WTC11 (cell line): ENCODE measurements around the gene HDDC3. TPM values are rescaled to one million over a fixed set of nuclear protein-coding genes. Genes with fewer than 3 reads are reported as not detected.

ENCODE experiments used
- ELF4 ChIP-seq: sonication (generic); formaldehyde crosslinking; IDR thresholded peaks from 2 replicates; pipeline ENCODE4 v1.8.1; 2022; ENCODE audit warnings: low read depth, mild to moderate bottlenecking, moderate library complexity, missing genetic modification reagents
- ETV6 ChIP-seq: sonication (generic); formaldehyde crosslinking; IDR thresholded peaks from 2 replicates; pipeline ENCODE4 v1.8.1; 2022; ENCODE audit warnings: mild to moderate bottlenecking, missing genetic modification reagents
- GABPB1 ChIP-seq: sonication (generic); formaldehyde crosslinking; IDR thresholded peaks from 2 replicates; pipeline ENCODE4 v1.8.1; 2023; ENCODE audit warnings: mild to moderate bottlenecking, missing genetic modification reagents
- JAZF1 ChIP-seq: fragments of 250-450 bp; sonication (Bioruptor Pico); IDR thresholded peaks from 2 replicates; pipeline ENCODE4 v1.9.0; 2021; ENCODE audit warnings: moderate library complexity, mild to moderate bottlenecking, inconsistent platforms
- JUN ChIP-seq: sonication (generic); formaldehyde crosslinking; IDR thresholded peaks from 2 replicates; pipeline ENCODE4 v1.8.0; 2023; ENCODE audit warnings: mild to moderate bottlenecking, missing genetic modification reagents
- KAT7 ChIP-seq: sonication (generic); formaldehyde crosslinking; IDR thresholded peaks from 2 replicates; pipeline ENCODE4 v1.8.1; 2023; ENCODE audit warnings: missing genetic modification reagents, mild to moderate bottlenecking, borderline replicate concordance
- NFE2L1 ChIP-seq: sonication (generic); formaldehyde crosslinking; IDR thresholded peaks from 2 replicates; pipeline ENCODE4 v1.8.1; 2023; ENCODE audit warnings: missing genetic modification reagents
- RELA ChIP-seq: sonication (generic); formaldehyde crosslinking; IDR thresholded peaks from 2 replicates; pipeline ENCODE4 v1.8.1; 2022; ENCODE audit warnings: missing genetic modification reagents, mild to moderate bottlenecking, borderline replicate concordance
- TEAD1 ChIP-seq: sonication (generic); formaldehyde crosslinking; IDR thresholded peaks from 2 replicates; pipeline ENCODE4 v1.8.0; 2022; ENCODE audit warnings: mild to moderate bottlenecking, missing genetic modification reagents
- ZBTB21 ChIP-seq: sonication (generic); formaldehyde crosslinking; IDR thresholded peaks from 2 replicates; pipeline ENCODE4 v1.8.1; 2023; ENCODE audit warnings: mild to moderate bottlenecking, missing genetic modification reagents, borderline replicate concordance
- ZNF121 ChIP-seq: sonication (generic); formaldehyde crosslinking; IDR thresholded peaks from 2 replicates; pipeline ENCODE4 v1.8.0; 2023; ENCODE audit warnings: missing genetic modification reagents
- ZNF317 ChIP-seq: sonication (generic); formaldehyde crosslinking; IDR thresholded peaks from 2 replicates; pipeline ENCODE4 v1.8.1; 2023; ENCODE audit warnings: low read depth, mild to moderate bottlenecking, moderate library complexity, missing genetic modification reagents, borderline replicate concordance
- total RNA-seq: library from RNA; stranded (reverse); gene quantifications from 3 replicates; pipeline ENCODE4 v1.2.3, GENCODE V29; 2021
- TF ChIP-seq, protein P1 (sequence below): sonication (generic); formaldehyde crosslinking; IDR thresholded peaks from 2 replicates; pipeline ENCODE4 v1.8.0; 2023; ENCODE audit warnings: mild to moderate bottlenecking, missing genetic modification reagents
- TF ChIP-seq, protein P2 (sequence below): sonication (generic); formaldehyde crosslinking; IDR thresholded peaks from 2 replicates; pipeline ENCODE4 v1.8.1; 2022; ENCODE audit warnings: low read depth, missing genetic modification reagents, borderline replicate concordance
- TF ChIP-seq, protein P3 (sequence below): sonication (generic); formaldehyde crosslinking; IDR thresholded peaks from 2 replicates; pipeline ENCODE4 v1.8.0; 2022; ENCODE audit warnings: mild to moderate bottlenecking, missing genetic modification reagents
- TF ChIP-seq, protein P4 (sequence below): fragments of 250-450 bp; sonication (Bioruptor Pico); IDR thresholded peaks from 2 replicates; pipeline ENCODE4 v1.9.0; 2021; ENCODE audit warnings: mild to moderate bottlenecking, borderline replicate concordance
- TF ChIP-seq, protein P5 (sequence below): sonication (generic); formaldehyde crosslinking; IDR thresholded peaks from 2 replicates; pipeline ENCODE4 v1.8.1; 2022; ENCODE audit warnings: missing genetic modification reagents, borderline replicate concordance
- TF ChIP-seq, protein P6 (sequence below): fragments of 250-450 bp; sonication (Bioruptor Pico); IDR thresholded peaks from 2 replicates; pipeline ENCODE4 v1.8.0; 2021; ENCODE audit warnings: mild to moderate bottlenecking
- TF ChIP-seq, protein P7 (sequence below): sonication (generic); formaldehyde crosslinking; IDR thresholded peaks from 2 replicates; pipeline ENCODE4 v1.8.1; 2023; ENCODE audit warnings: mild to moderate bottlenecking, missing genetic modification reagents, moderate library complexity

The HDDC3 gene
- total RNA-seq, 1 experiment from 2014 or later: 16.4 TPM

DNA sequence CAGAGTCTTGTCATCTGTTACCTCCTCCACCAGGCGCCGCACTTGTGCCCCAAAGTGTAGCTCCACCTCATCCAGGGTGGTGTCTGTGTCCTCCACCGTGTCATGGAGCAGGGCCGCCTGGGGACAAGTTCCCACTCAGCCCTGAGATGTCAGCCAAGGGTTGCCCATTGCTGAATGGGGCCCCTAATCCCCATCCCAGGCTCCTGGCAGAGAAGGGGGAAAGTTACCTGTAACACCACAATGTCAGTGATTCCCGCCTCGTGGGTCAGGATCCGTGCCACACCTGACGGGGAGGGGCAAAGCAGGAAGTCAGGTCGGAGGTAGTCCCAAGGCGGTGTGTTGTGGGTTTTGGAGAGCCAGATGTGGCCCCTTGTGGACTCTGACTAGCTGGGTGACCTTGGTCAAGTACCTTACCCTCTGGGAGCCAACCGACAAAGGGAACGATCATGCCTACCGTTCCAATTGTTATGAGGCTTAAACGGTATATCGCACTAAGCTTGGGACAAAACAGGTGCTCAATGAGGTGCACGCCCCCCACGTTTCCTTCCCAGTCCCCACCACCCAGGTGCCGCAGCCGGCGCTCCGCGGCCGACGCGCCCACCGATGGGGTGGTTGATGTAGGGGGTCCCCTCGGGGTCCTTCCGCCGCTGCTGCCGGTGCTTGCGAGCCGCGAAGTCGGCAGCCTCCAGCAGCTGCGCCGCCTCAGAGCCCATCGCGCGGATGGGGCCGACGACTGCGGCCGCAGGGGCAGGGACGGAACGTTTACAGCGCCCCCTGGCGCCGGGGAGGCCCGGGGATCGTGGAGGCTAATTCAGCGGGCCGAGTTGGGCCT lies at the start of gene HDDC3 (continued):
- TF ChIP-seq, protein P1, sequence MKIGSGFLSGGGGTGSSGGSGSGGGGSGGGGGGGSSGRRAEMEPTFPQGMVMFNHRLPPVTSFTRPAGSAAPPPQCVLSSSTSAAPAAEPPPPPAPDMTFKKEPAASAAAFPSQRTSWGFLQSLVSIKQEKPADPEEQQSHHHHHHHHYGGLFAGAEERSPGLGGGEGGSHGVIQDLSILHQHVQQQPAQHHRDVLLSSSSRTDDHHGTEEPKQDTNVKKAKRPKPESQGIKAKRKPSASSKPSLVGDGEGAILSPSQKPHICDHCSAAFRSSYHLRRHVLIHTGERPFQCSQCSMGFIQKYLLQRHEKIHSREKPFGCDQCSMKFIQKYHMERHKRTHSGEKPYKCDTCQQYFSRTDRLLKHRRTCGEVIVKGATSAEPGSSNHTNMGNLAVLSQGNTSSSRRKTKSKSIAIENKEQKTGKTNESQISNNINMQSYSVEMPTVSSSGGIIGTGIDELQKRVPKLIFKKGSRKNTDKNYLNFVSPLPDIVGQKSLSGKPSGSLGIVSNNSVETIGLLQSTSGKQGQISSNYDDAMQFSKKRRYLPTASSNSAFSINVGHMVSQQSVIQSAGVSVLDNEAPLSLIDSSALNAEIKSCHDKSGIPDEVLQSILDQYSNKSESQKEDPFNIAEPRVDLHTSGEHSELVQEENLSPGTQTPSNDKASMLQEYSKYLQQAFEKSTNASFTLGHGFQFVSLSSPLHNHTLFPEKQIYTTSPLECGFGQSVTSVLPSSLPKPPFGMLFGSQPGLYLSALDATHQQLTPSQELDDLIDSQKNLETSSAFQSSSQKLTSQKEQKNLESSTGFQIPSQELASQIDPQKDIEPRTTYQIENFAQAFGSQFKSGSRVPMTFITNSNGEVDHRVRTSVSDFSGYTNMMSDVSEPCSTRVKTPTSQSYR: 0 out of 2 replicates have a peak, but pooled peaks have one; percentile 50
- peak; percentile 71; the same call in 1 of the 2 replicates for TF ChIP-seq KAT7 (CRISPR knock-in tag)
- no peak for TF ChIP-seq ZBTB21
- TF ChIP-seq JAZF1: no peak
- TF ChIP-seq RELA (CRISPR knock-in tag): peak; percentile 47; the same call in 1 of the 2 replicates
- TF ChIP-seq JUN (CRISPR knock-in tag): no peak
- TF ChIP-seq, protein P2, sequence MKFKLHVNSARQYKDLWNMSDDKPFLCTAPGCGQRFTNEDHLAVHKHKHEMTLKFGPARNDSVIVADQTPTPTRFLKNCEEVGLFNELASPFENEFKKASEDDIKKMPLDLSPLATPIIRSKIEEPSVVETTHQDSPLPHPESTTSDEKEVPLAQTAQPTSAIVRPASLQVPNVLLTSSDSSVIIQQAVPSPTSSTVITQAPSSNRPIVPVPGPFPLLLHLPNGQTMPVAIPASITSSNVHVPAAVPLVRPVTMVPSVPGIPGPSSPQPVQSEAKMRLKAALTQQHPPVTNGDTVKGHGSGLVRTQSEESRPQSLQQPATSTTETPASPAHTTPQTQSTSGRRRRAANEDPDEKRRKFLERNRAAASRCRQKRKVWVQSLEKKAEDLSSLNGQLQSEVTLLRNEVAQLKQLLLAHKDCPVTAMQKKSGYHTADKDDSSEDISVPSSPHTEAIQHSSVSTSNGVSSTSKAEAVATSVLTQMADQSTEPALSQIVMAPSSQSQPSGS (CRISPR knock-in tag): 0 out of 2 replicates have a peak, but pooled peaks have one; percentile 18
- TF ChIP-seq, protein P3, sequence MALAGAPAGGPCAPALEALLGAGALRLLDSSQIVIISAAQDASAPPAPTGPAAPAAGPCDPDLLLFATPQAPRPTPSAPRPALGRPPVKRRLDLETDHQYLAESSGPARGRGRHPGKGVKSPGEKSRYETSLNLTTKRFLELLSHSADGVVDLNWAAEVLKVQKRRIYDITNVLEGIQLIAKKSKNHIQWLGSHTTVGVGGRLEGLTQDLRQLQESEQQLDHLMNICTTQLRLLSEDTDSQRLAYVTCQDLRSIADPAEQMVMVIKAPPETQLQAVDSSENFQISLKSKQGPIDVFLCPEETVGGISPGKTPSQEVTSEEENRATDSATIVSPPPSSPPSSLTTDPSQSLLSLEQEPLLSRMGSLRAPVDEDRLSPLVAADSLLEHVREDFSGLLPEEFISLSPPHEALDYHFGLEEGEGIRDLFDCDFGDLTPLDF (CRISPR knock-in tag): no peak
- no peak for TF ChIP-seq NFE2L1 (CRISPR knock-in tag)
- peak; percentile 50; the same call in 1 of the 2 replicates for TF ChIP-seq ETV6 (CRISPR knock-in tag)
- peak; percentile 65 for TF ChIP-seq TEAD1
- TF ChIP-seq, protein P4, sequence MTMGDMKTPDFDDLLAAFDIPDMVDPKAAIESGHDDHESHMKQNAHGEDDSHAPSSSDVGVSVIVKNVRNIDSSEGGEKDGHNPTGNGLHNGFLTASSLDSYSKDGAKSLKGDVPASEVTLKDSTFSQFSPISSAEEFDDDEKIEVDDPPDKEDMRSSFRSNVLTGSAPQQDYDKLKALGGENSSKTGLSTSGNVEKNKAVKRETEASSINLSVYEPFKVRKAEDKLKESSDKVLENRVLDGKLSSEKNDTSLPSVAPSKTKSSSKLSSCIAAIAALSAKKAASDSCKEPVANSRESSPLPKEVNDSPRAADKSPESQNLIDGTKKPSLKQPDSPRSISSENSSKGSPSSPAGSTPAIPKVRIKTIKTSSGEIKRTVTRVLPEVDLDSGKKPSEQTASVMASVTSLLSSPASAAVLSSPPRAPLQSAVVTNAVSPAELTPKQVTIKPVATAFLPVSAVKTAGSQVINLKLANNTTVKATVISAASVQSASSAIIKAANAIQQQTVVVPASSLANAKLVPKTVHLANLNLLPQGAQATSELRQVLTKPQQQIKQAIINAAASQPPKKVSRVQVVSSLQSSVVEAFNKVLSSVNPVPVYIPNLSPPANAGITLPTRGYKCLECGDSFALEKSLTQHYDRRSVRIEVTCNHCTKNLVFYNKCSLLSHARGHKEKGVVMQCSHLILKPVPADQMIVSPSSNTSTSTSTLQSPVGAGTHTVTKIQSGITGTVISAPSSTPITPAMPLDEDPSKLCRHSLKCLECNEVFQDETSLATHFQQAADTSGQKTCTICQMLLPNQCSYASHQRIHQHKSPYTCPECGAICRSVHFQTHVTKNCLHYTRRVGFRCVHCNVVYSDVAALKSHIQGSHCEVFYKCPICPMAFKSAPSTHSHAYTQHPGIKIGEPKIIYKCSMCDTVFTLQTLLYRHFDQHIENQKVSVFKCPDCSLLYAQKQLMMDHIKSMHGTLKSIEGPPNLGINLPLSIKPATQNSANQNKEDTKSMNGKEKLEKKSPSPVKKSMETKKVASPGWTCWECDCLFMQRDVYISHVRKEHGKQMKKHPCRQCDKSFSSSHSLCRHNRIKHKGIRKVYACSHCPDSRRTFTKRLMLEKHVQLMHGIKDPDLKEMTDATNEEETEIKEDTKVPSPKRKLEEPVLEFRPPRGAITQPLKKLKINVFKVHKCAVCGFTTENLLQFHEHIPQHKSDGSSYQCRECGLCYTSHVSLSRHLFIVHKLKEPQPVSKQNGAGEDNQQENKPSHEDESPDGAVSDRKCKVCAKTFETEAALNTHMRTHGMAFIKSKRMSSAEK (CRISPR knock-in tag): no peak
- TF ChIP-seq ELF4 (CRISPR knock-in tag): 0 out of 2 replicates have a peak, but pooled peaks have one; percentile 49
- peak; percentile 82 for TF ChIP-seq ZNF121 (CRISPR knock-in tag)
- peak; percentile 51; the same call in 1 of the 2 replicates for TF ChIP-seq GABPB1 (CRISPR knock-in tag)
- peak; percentile 18; the same call in 1 of the 2 replicates for TF ChIP-seq ZNF317 (CRISPR knock-in tag)
- TF ChIP-seq, protein P5, sequence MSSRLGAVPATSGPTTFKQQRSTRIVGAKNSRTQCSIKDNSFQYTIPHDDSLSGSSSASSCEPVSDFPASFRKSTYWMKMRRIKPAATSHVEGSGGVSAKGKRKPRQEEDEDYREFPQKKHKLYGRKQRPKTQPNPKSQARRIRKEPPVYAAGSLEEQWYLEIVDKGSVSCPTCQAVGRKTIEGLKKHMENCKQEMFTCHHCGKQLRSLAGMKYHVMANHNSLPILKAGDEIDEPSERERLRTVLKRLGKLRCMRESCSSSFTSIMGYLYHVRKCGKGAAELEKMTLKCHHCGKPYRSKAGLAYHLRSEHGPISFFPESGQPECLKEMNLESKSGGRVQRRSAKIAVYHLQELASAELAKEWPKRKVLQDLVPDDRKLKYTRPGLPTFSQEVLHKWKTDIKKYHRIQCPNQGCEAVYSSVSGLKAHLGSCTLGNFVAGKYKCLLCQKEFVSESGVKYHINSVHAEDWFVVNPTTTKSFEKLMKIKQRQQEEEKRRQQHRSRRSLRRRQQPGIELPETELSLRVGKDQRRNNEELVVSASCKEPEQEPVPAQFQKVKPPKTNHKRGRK (CRISPR knock-in tag): no peak
- TF ChIP-seq, protein P6, sequence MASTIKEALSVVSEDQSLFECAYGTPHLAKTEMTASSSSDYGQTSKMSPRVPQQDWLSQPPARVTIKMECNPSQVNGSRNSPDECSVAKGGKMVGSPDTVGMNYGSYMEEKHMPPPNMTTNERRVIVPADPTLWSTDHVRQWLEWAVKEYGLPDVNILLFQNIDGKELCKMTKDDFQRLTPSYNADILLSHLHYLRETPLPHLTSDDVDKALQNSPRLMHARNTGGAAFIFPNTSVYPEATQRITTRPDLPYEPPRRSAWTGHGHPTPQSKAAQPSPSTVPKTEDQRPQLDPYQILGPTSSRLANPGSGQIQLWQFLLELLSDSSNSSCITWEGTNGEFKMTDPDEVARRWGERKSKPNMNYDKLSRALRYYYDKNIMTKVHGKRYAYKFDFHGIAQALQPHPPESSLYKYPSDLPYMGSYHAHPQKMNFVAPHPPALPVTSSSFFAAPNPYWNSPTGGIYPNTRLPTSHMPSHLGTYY (CRISPR knock-in tag): no peak
- TF ChIP-seq, protein P7, sequence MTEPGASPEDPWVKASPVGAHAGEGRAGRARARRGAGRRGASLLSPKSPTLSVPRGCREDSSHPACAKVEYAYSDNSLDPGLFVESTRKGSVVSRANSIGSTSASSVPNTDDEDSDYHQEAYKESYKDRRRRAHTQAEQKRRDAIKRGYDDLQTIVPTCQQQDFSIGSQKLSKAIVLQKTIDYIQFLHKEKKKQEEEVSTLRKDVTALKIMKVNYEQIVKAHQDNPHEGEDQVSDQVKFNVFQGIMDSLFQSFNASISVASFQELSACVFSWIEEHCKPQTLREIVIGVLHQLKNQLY (CRISPR knock-in tag): no peak
- TF ChIP-seq, all 79 proteins: peak for 21
